ENCODE results near the gene BRD1. TPM values are rescaled to one million over a fixed set of nuclear protein-coding genes. Genes with fewer than 3 reads are reported as not detected.

BRD1 gene
- total RNA-seq, 1 donor from 2014 or later, result 32.4 TPM

DNA sequence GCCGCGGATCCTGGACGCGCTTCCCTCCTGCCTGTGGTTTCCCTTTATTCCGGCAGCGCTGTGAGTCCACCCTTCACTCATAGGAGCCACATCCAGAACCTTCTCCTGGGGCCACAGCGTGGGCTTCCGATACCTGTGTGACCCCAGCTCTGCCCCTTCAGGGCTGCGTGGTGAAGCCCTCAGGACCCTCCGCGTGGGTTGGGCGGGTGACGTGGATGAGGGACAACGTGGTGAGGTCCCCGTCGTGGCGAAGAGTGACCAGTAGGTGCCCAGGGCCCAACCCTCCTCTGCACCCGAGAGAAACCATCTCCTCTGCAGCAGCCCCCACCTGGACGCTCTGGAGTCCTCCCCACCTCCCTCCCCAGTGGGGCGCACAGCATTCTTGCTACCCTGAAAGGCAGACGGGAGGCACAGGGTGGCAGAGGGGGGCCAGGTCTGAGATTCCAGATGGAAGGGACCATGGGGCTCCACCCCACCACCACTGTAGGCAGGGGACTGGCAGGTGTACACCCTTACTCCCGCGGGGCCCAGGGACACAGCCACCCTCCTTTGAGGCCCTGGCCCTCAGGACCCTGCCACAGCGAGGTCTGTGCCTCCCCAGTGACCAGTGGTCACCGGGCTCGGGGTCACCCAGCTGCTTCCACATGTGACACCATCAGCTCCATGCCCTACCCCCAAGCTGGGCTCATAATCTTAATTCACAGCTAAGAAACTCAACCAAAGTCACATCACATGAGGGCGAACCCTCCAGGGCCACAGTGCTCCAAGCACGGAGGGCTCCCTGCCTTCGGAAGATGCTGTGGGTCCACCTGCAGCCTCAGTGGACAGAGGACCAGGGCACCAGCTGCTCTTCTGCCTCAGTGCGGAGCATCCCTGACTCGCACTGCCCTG, 22.6 kb upstream of the BRD1 start:
- TF ChIP-seq CTCF (IDR thresholded peaks at IDR 0.05; ENCODE audit: insufficient read depth, low read depth, low read length) (no peak), EZH2 (IDR thresholded peaks at IDR 0.05; ENCODE audit: insufficient read depth, low read length) (no peak)
- no peak for FAIRE-seq
- H3K9me3 ChIP-seq (ENCODE audit: insufficient read depth, low read depth, low read length), result no peaks in the 10 kb centered on the region
- peaks cover 11% of the 10 kb centered on the region for H4K20me1 ChIP-seq (ENCODE audit: insufficient read depth, low read length)
- H3K36me3 ChIP-seq (ENCODE audit: insufficient read depth, low read length), result no peaks in the 10 kb centered on the region
- H3K27ac ChIP-seq (ENCODE audit: low read depth, low read length), result no peak overlapping the region
- Mint-ChIP-seq H3K9me3 (ENCODE audit: unreplicated experiment) (no peaks in the 10 kb centered on the region), H3K27me3 (ENCODE audit: low read depth, unreplicated experiment) (peaks cover 40% of the 10 kb centered on the region), H3K27ac (ENCODE audit: unreplicated experiment) (no peak overlapping the region), H3K4me3 (ENCODE audit: unreplicated experiment) (no peak overlapping the region), H3K4me1 (ENCODE audit: low read depth, unreplicated experiment) (peaks cover 5% of the 10 kb centered on the region), H3K36me3 (ENCODE audit: low read depth, unreplicated experiment) (no peaks in the 10 kb centered on the region)
- peaks cover 10% of the 10 kb centered on the region for H3K4me1 ChIP-seq (ENCODE audit: insufficient read depth, low read length)
- H3K79me2 ChIP-seq (ENCODE audit: insufficient read depth, low read length), result peaks cover 12% of the 10 kb centered on the region
- no peak overlapping the region for H3K9ac ChIP-seq (ENCODE audit: low read length)
- H2AFZ ChIP-seq (ENCODE audit: low read depth, low read length), result no peak overlapping the region
- peak overlapping the region; percentile 22 for H3K4me2 ChIP-seq (ENCODE audit: low read length)
- H3K4me3 ChIP-seq (ENCODE audit: insufficient read depth, low read depth, low read length), result no peak overlapping the region
- peaks cover 42% of the 10 kb centered on the region for H3K27me3 ChIP-seq (ENCODE audit: insufficient read depth, low read length)
- no peak for DNase-seq (ENCODE audit: low read depth)

DNA sequence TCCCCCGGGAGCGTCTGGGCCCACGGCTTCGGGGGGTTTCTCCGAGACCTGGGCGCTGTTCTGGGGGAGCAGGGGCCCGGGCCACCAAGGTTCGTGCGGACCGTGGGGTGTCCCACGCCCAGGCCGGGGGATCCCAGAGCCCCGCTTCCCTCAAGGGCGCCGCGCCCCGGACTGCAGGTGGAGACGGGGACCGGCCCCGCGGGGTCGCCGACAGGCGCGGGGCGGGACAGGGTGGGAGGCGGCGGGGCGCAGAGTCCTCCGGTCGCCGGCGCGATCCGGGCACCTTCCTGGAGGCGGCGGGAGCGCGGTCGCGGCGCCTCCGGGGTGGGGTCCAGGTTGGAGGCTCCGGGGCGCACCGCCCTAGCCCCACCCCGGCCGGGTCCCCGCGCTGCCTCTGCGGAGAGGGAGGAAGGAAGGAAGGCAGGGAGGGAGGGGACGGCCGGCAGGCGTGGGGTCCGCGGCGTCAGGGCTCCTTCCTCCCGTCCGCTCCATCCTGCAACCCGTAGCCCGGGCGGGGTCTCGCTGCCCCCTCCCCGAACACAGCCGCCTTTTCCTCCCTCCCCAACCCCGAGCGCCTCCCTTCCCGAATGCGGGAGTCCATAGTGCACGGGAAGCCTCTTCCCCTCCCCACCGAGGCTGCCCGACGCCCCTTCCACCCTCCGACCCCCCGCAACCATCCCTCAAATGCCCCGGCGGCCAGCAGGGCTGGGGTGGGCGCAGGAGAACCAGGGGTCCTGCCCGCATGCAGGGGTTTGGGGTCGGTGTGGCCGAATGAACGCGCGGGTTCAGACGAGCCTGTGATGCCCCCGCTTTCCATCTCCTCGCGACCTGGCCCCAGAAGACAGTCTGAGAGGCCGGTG, 21.7 kb upstream of the BRD1 start:
- Mint-ChIP-seq H3K27me3 (ENCODE audit: low read depth, unreplicated experiment) (peaks cover 43% of the 10 kb centered on the region), H3K9me3 (ENCODE audit: unreplicated experiment) (no peaks in the 10 kb centered on the region), H3K4me1 (ENCODE audit: low read depth, unreplicated experiment) (peaks cover 1% of the 10 kb centered on the region), H3K36me3 (ENCODE audit: low read depth, unreplicated experiment) (no peaks in the 10 kb centered on the region), H3K27ac (ENCODE audit: unreplicated experiment) (no peak overlapping the region), H3K4me3 (ENCODE audit: unreplicated experiment) (no peak overlapping the region)
- TF ChIP-seq EZH2 (IDR thresholded peaks at IDR 0.05; ENCODE audit: insufficient read depth, low read length) (peak; percentile 98), CTCF (IDR thresholded peaks at IDR 0.05; ENCODE audit: insufficient read depth, low read depth, low read length) (no peak)
- H4K20me1 ChIP-seq (ENCODE audit: insufficient read depth, low read length), result peaks cover 2% of the 10 kb centered on the region
- H3K79me2 ChIP-seq (ENCODE audit: insufficient read depth, low read length), result peaks cover 3% of the 10 kb centered on the region
- no peaks in the 10 kb centered on the region for H3K9me3 ChIP-seq (ENCODE audit: insufficient read depth, low read depth, low read length)
- H3K9ac ChIP-seq (ENCODE audit: low read length), result no peak overlapping the region
- peak overlapping the region; percentile 22 for H3K4me2 ChIP-seq (ENCODE audit: low read length)
- FAIRE-seq, result no peak
- H3K27ac ChIP-seq (ENCODE audit: low read depth, low read length), result no peak overlapping the region
- no peak overlapping the region for H3K4me3 ChIP-seq (ENCODE audit: insufficient read depth, low read depth, low read length)
- H3K36me3 ChIP-seq (ENCODE audit: insufficient read depth, low read length), result no peaks in the 10 kb centered on the region
- peaks cover 49% of the 10 kb centered on the region for H3K27me3 ChIP-seq (ENCODE audit: insufficient read depth, low read length)
- no peak for DNase-seq (ENCODE audit: low read depth)
- peaks cover 5% of the 10 kb centered on the region for H3K4me1 ChIP-seq (ENCODE audit: insufficient read depth, low read length)
- no peak overlapping the region for H2AFZ ChIP-seq (ENCODE audit: low read depth, low read length)

Measured in astrocyte (in vitro differentiated cells and primary cell).